Colon (tissue), 2 donors: ENCODE data around the gene ZNRF2.
"Not testable (repeated sequence)": the region's sequence is repeated elsewhere in the genome, so short reads cannot be mapped to it uniquely, and the experiment has no call there.

Source experiments
- FAIRE-seq: peaks from 2 replicates; lab custom pipeline; 2012; peaks lifted over from hg19 to GRCh38; lab: Jason Lieb, UNC
- donor health status: control.
- donor health status: control.

The ZNRF2 gene

DNA sequence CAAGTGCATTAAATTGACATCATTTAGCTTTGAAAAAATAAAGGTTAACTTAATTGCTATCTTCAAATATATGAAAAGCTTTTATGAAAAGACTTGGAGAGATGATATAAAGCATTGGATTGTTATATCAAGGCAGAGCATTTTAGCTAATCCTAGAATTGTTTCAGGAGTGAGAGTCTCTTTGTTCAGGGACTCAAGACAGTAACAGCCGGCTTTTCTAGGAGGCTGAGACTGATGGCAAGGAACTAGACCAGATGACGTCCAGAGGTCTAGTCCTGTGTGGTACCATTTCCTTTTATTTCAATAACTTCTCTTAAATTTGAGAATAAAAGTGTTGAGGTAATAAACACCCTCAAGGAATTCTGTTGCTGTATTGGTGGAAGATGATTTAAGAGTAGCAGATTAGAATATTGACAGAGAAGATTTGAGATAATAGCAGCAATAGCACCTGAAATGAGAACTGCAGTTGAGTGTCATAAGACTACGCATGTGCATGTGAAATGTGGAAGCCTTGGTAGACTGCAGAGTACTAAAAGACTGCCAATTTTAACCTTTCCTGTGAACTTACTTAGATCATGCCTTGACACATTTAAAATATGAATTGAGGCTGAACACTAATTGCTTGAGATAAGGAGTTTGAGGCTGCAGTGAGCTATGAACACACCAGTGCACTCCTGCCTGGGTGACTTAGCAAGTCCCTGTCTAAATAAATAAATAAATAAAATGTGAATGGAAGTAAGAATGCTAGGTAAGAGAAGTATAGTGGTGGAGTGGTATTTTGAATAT, 79.6 kb downstream of the ZNRF2 start:
- FAIRE-seq = no peak

DNA sequence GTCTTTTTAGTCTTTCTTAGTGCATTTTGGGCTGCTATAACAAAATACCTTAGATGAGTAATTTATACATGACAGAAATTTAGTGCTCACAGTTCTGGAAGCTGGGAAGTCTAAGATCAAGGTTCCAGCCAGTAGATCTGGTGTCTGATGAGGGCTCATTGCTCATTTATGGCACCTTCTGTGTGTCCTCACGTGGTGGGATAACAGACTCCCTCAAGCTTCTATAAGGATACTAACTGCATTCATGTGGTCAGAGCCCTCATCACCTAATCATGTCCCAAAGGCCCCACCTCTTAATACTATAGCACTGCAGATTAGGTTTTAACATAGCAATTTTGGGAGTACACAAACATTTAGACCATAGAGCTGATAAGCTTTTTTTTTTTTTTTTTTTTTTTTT, 80.4 kb downstream of the ZNRF2 start:
- no peak for FAIRE-seq

DNA sequence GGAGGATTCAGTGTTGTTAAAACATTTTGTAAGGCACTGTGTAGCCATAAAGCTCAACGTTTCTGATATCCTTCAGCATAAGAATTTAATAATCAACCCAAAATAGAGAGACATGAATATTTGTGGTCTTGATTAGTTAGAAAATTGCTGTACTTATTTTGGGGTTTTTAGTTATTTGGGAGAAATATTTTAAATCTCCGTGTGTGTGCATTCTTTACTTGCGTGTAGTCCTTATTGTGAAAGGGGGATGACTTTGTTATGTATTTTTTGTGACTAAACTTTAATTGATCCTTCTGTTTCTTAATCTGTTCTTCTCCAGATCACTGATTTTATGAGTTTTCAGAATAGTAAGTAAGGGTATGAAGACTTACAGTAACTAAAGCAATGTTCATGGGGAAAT, 81.2 kb downstream of the ZNRF2 start:
- FAIRE-seq = no peak

DNA sequence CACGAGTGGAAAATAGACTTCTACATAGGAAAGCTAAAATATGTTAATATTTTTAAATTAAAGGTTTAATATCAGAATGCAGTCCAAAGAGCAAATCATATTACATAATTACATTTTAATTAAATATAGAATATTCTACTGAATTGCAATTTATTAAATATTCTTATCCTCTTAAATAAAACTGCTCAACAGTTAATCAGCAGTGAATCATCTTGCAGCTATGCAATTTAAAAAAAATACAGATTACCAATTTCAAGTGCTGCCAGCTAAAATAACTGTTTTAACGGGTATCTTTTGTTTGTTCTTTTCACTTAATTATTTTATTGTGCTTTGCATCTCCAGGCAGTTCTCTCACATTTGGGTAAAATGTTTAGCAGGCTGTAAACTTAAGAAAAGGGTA, 82.2 kb downstream of the ZNRF2 start:
- no peak for FAIRE-seq

DNA sequence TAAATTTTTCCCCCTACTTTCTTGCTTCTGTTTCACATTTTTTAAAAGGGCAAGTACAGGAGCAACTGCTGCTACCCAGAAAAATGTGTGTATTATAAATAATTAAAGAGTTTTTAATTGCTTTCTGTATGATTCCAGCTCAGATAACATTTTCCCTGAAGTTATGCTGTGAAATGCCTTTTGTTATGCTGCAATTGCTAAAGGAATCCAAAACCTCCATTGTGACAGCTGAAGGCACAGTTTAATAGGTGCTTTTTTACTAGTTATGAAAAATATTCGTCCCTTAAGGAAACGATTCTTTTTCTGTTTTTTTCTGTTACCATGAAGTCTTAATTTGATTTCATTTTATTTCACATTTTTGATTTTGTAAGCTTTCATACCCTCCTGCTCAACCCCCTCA, 83.2 kb downstream of the ZNRF2 start:
- no peak for FAIRE-seq

DNA sequence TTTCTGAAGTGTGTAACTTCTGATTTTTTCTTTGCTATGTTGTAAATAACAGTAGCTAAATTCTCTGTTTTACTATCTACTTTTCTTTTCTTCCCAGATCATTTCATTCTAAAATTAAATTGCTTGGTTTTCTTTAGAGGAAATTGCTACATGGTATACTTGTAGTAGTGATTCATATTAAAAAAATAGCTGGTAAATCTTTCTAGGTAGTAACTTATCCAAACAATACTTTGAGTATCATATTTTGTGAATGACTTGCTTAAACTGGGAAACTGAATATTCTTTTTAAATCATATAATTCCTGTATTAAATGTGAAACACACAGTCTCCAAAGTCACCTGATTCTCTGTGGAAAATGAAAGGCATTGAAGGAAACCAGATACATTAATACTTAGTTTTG, 85.5 kb downstream of the ZNRF2 start:
- no peak for FAIRE-seq

GRCh38 chr7:30371321-30371720, 86.9 kb downstream of the ZNRF2 start:
- no peak for FAIRE-seq

- no peak for FAIRE-seq
Measured at GRCh38 chr7:30378275-30378674, 93.9 kb downstream of the ZNRF2 start.

- no peak for FAIRE-seq
Measured at GRCh38 chr7:30379131-30379530, 94.7 kb downstream of the ZNRF2 start.

- FAIRE-seq = no peak
Measured at GRCh38 chr7:30379741-30380140, 95.3 kb downstream of the ZNRF2 start.

DNA sequence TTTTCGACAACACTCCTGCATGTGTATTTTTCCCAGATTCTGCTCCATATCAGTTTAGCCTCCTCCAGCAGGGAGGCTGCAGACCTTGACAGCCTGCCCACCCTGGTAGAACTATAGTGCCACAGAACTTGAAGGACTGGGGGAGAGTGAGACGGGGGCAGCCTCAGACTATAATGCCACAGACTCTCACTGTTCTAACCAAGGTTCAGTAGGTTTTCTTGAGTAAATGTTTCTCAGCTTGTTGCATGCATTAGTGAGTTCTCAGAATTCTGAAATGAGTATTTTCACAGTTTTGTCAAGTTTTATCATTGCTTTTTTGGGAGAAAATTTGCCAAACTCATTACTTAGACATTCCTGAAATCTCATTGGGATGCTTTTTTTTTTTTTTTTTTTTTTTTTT, 95.9 kb downstream of the ZNRF2 start:
- no peak for FAIRE-seq

DNA sequence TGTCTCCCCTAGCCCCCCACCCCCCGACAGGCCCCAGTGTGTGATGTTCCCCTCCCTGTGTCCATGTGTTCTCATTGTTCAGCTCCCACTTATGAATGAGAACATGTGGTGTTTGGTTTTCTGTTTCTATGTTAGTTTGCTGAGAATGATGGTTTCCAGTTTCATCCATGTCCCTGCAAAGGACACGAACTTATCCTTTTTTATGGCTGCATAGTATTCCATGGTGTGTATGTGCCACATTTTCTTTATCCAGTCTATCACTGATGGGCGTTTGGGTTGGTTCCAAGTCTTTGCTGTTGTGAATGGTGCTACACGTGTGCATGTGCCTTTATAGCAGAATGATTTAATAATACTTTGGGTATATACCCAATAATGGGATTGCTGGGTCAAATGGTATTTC, 96.4 kb downstream of the ZNRF2 start:
- not testable (repeated sequence) for FAIRE-seq

DNA sequence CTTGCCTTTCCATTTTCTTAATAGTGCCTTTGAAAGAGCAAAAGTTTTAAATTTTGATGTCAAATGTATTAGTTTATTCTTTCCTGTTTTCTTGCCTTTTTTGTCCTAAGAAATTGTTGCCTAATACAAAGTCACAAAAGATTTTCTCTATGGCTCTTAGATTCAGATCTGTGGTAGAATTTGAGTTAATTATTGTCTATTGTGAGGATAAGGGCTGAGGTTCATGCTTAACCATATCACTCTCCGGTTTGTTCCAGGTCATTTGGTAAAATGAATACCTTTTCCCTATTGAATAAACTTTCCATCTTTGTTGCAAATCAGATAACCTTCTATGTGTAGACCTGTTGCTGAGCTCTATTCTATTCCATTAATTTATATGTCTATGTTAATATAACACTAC, 98.2 kb downstream of the ZNRF2 start:
- FAIRE-seq = no peak

- no peak for FAIRE-seq
Measured at GRCh38 chr7:30389791-30390190, 105.4 kb downstream of the ZNRF2 start.

- no peak for FAIRE-seq
Measured at GRCh38 chr7:30390736-30391636, 106.6 kb downstream of the ZNRF2 start.

DNA sequence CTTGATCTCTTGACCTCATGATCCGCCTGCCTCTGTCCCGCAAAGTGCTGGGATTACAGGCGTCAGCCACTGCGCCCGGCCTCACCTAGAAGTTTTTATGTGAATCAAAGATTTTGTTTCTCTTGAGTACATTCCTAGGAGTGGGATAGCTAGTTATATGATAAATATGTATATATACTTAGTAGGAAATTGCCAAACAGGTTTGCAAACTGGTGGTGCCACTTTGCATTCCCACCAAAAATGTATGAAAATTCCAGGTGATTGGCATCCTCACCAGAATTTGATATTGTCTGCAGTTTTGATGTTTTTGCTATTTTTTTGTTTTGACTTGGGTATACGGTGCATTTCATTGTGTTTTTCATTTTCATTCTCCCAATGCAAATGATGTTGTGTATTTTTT, 107.4 kb downstream of the ZNRF2 start:
- FAIRE-seq = no peak

DNA sequence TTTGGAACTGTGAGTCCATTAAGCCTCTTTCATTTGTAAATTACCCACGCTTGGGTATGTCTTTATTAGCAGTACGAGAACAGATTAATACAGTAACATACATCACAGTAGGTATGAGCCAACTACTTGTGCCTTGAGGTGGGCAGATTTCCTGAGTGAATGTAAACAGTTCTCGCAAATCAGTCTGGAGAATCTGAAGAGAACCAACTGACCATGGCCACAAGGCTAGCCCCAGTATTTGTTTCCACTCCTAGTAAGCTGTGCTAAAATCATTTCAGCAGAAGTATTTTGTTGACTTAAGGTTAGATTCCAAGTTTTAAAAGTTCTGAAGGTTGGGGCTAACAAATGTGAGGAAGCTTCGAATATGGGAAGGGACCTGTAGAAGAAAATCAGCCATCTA, 111.3 kb downstream of the ZNRF2 start:
- no peak for FAIRE-seq

DNA sequence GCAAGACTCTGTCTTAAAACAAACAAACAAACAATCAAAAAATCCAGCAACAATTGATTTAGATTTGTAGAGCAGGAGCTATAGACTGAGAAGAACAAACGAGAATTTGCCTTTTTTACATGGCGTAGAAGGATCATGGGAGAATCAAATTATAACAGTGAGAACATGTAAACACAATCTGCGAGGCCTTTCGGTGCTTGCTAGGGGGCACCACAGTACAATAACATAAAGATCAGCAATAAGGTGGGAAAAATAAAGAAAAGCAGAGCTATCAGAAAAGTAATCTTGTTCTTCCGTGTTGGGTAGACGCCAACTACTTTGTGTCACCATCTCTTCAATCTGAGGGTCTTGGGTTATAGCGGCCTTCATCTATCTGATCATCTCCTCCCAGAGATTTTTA, 112.0 kb downstream of the ZNRF2 start:
- FAIRE-seq = no peak

DNA sequence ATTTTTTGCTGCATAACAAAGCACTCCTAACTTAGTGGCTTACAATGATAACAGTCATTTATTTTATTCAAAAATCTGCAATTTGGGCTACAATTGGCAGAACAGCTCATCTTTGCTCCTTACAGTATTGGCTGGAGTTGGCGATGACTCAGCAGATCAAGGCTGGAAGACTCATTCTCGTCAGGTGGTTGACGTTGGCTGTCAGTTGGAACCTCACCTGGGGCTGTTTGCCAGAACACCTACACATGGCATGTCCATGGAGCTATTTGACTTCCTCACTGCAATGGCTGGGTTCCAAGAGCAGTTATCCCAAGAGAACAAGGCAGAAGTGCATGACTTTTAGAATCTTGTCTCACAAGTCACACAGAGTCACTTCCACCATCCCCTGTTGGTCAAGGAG, 119.1 kb downstream of the ZNRF2 start:
- FAIRE-seq = no peak

DNA sequence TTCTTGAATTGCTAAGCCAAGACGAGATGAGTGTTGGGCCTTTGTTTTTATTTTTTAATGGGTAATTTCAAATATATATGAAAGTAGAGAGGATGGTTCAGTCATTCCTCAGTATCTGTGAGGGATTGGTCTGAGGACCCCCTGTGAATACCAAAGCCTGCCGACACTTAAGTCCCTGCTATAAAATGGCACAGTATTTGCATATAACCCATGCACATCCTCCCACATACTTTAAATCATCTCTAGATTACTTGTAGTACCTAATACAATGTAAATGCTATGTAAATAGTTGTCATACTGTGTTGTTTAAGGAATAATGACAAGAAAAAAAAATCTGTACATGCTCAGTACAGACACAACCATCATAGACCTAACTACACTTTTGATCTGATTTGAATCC, 120.8 kb downstream of the ZNRF2 start:
- FAIRE-seq = no peak

DNA sequence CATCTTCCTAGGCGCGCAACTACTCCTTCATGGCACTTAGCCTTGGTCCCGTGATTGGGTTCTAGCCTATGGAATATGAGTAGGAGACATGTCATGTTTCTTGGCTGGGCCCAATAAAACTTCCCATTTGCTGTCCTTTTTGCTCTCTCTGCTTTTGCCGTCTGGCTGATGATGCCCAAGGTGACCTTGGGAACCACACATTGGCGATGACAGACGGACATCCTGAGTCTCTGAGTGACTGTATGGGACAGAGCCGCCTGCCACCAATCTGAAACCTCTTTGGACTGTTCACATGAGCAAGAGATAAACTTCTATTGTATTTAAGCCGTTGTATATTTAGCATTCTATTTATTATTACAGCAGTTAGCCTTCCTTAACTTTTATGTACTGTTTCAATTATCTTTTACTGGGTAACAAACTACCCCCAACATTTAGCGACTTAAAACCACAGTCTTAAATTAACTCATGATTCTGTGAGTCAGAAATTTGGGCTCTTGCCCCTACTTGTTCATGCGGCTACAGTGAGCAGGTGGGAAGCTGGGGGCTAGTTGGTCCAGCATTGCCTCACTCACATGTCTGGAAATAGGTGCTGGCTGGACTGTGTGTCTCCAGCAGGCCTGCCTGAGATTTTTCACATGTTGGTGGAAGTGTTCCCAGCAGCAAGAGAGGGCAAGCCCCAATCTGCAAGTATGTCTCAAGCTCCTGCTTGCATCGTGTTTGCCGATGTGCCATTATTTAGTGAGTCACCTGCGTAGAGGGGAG, 122.4 kb downstream of the ZNRF2 start:
- no peak for FAIRE-seq

GRCh38 chr7:30411173-30411572, 126.8 kb downstream of the ZNRF2 start:
- no peak for FAIRE-seq

DNA sequence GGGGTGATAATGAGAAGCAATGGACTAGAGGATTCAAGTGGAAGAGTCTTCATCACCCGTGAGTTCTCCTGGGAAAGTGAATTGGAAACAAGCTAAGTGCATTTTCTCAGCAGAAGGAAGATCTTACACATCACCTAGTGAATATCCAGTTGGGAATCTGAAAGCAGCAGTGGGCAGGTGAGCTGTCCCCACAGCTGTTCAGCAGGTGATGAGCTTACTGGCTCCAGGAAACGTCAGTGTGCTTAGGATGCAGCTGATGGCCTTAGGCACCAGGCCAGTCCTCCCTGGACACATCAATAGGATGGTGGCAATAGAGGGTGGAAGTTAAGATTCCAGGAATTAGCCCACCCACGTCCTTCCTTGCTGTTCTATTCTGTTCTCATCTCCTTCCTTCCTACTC, 127.5 kb downstream of the ZNRF2 start:
- FAIRE-seq = no peak
